ENCODE data around the gene FILIP1L. TPM values are rescaled to one million over a fixed set of nuclear protein-coding genes. Genes with fewer than 3 reads are reported as not detected.

The FILIP1L gene
- polyA plus RNA-seq, 1 donor (not counting 4 experiments of a cell fraction or from before 2014, with no cell fraction given): 14.7 TPM

GRCh38 chr3:99858469-99858868 lies 255.8 kb downstream of the FILIP1L start:
- no peak for FAIRE-seq

DNA sequence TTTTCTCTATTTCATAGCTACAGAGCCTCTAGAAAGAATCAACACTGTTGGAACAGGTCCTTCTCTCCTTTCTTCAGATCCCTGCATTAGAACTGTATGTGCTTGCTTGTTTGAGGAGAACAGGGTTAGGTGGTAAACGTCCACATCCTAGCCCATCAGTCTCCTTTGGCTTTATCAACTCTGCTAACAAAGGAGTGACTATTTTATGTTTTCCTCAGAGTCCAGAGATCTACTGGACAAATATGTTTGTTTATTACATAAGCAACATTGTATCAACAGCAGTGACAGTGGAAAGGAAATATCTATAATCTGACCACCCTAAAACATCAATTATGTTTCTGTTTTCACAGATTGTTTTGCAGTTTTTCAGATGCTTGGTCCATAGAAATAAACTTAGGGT lies 257.0 kb downstream of the FILIP1L start:
- H3K9ac ChIP-seq (ENCODE audit: control insufficient read depth, extremely low read depth, insufficient read depth, low read length): no peak overlapping the region
- H3K36me3 ChIP-seq (ENCODE audit: control insufficient read depth in 2 of 2, extremely low read depth in 1 of 2, insufficient read depth in 2 of 2, low read length in 2 of 2): peaks cover 8 to 10% of the 10 kb centered on the region in 2 experiments
- H4K20me1 ChIP-seq (ENCODE audit: control insufficient read depth, extremely low read depth, insufficient read depth, low read length): no peaks in the 10 kb centered on the region
- no peak overlapping the region for H3K4me2 ChIP-seq (ENCODE audit: control insufficient read depth, extremely low read depth, insufficient read depth, low read depth, low read length)
- no peak overlapping the region for H2AFZ ChIP-seq (ENCODE audit: control insufficient read depth, low read length)
- no peak for FAIRE-seq
- TF ChIP-seq CTCF (optimal IDR thresholded peaks at IDR 0.05 in 1 of 3, IDR thresholded peaks at IDR 0.05 in 1 of 3, conservative IDR thresholded peaks at IDR 0.05 in 1 of 3; ENCODE audit: extremely low read depth in 1 of 3, insufficient read depth in 2 of 3, low read length in 3 of 3): no peak
- no peak for TF ChIP-seq EZH2 (IDR thresholded peaks at IDR 0.05; ENCODE audit: low read length)
- DNase-seq (ENCODE audit: low read depth, low spot score): no peak
- dilution Hi-C loops (cut with MboI; ENCODE audit: extremely low pct_ligation_motif_present, low sequenced_read_pairs): no loop called here
- no peaks in the 10 kb centered on the region for H3K9me3 ChIP-seq (ENCODE audit: control insufficient read depth, low read depth, low read length)
- H3K4me1 ChIP-seq (ENCODE audit: control insufficient read depth, extremely low read depth, insufficient read depth, low read length): peaks cover 15% of the 10 kb centered on the region
- peaks cover 3% of the 10 kb centered on the region for H3K9me1 ChIP-seq (ENCODE audit: control insufficient read depth, extremely low read depth, insufficient read depth, low read length)
- H3K79me2 ChIP-seq (ENCODE audit: control insufficient read depth, insufficient read depth, low read length): peaks cover 43% of the 10 kb centered on the region
- no peaks in the 10 kb centered on the region for H3K27me3 ChIP-seq (ENCODE audit: control insufficient read depth, extremely low read depth, insufficient read depth, low read length)
- no peak overlapping the region for H3K4me3 ChIP-seq (ENCODE audit: control insufficient read depth in 2 of 3, extremely low read depth in 1 of 3, insufficient read depth in 2 of 3, low read depth in 1 of 3, low read length in 3 of 3)
- H3K27ac ChIP-seq (ENCODE audit: control insufficient read depth, insufficient read depth, low read length): no peak overlapping the region

More at GRCh38 chr3:99858469-99858868, 255.8 kb downstream of the FILIP1L start:
- no peak overlapping the region for H2AFZ ChIP-seq (ENCODE audit: control insufficient read depth, low read length)
- no peaks in the 10 kb centered on the region for H4K20me1 ChIP-seq (ENCODE audit: control insufficient read depth, extremely low read depth, insufficient read depth, low read length)
- peaks cover 15 to 20% of the 10 kb centered on the region in 2 experiments for H3K36me3 ChIP-seq (ENCODE audit: control insufficient read depth in 2 of 2, extremely low read depth in 1 of 2, insufficient read depth in 2 of 2, low read length in 2 of 2)
- no peak overlapping the region for H3K27ac ChIP-seq (ENCODE audit: control insufficient read depth, insufficient read depth, low read length)
- DNase-seq (ENCODE audit: low read depth, low spot score): no peak
- no peak overlapping the region for H3K4me2 ChIP-seq (ENCODE audit: control insufficient read depth, extremely low read depth, insufficient read depth, low read depth, low read length)
- dilution Hi-C loops (cut with MboI; ENCODE audit: extremely low pct_ligation_motif_present, low sequenced_read_pairs): no loop called here
- H3K9me1 ChIP-seq (ENCODE audit: control insufficient read depth, extremely low read depth, insufficient read depth, low read length): peaks cover 4% of the 10 kb centered on the region
- TF ChIP-seq EZH2 (IDR thresholded peaks at IDR 0.05; ENCODE audit: low read length) (no peak), CTCF (optimal IDR thresholded peaks at IDR 0.05 in 1 of 3, IDR thresholded peaks at IDR 0.05 in 1 of 3, conservative IDR thresholded peaks at IDR 0.05 in 1 of 3; ENCODE audit: extremely low read depth in 1 of 3, insufficient read depth in 2 of 3, low read length in 3 of 3) (no peak)
- peaks cover 49% of the 10 kb centered on the region for H3K79me2 ChIP-seq (ENCODE audit: control insufficient read depth, insufficient read depth, low read length)
- peaks cover 15% of the 10 kb centered on the region for H3K4me1 ChIP-seq (ENCODE audit: control insufficient read depth, extremely low read depth, insufficient read depth, low read length)
- H3K9me3 ChIP-seq (ENCODE audit: control insufficient read depth, low read depth, low read length): no peaks in the 10 kb centered on the region
- H3K27me3 ChIP-seq (ENCODE audit: control insufficient read depth, extremely low read depth, insufficient read depth, low read length): no peaks in the 10 kb centered on the region
- no peak overlapping the region for H3K9ac ChIP-seq (ENCODE audit: control insufficient read depth, extremely low read depth, insufficient read depth, low read length)
- no peak overlapping the region for H3K4me3 ChIP-seq (ENCODE audit: control insufficient read depth in 2 of 3, extremely low read depth in 1 of 3, insufficient read depth in 2 of 3, low read depth in 1 of 3, low read length in 3 of 3)

All from keratinocyte (primary cell).